Melanocyte of skin (primary cell): ENCODE results near the gene GPBP1L1. TPM values are rescaled to one million over a fixed set of nuclear protein-coding genes. Genes with fewer than 3 reads are reported as not detected.

Experiments used
- small RNA-seq, 2 donors: library from RNA; depleted of rRNA; stranded (forward); fragments of <200 nt; gene quantifications; one replicate each; pipeline ENCODE3, GENCODE V24; 2012
- total RNA-seq, 2 donors: library from RNA; depleted of rRNA; stranded (reverse); fragments of >200 nt; gene quantifications; 2 replicates each; pipeline ENCODE4 v1.2.3, GENCODE V29; 2012

Gene GPBP1L1, protein sequence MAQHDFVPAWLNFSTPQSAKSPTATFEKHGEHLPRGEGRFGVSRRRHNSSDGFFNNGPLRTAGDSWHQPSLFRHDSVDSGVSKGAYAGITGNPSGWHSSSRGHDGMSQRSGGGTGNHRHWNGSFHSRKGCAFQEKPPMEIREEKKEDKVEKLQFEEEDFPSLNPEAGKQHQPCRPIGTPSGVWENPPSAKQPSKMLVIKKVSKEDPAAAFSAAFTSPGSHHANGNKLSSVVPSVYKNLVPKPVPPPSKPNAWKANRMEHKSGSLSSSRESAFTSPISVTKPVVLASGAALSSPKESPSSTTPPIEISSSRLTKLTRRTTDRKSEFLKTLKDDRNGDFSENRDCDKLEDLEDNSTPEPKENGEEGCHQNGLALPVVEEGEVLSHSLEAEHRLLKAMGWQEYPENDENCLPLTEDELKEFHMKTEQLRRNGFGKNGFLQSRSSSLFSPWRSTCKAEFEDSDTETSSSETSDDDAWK
- 10 to 100 TPM; 84.3 to 91.2 TPM for total RNA-seq

DNA sequence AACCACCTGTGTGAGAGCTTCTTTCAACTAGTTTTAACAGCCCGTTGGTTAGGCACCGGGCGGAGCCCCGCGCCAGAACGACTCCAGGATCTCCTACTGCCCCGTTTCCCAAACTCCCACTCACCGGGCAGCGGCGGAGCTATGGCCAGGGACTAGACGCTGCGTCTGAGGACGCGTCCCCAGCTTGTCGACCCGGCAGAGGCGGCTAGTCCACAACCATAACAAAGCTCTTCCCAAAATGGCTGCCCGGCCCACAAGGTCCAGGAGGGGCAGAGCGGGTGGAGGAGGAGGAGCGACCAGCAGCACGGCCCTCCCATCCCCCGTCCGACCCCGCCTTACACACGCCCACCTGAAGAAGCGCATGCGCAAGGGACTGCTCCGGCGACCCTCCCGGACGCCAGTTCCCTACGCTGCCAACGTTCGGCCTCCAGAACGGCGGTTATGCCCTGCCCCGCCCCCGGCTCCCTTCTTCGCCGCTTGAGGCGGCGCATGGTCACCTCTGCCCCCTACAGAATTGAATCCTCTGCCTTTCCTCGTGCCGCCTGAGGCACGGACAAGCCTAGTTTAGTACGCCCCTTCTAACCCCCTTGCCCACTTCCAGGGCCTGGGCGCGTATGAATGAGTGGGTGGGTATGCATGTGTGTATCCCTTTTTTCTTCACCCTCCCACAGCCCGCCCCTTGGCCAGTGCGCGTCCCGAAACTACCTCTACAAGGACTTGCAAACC is at the start of gene GPBP1L1:
TSS of gene GPBP1L1 (minus strand) at position 246 of the 726 bp plus-strand sequence. CDS start 27,446 bp downstream, outside the sequence.

DNA sequence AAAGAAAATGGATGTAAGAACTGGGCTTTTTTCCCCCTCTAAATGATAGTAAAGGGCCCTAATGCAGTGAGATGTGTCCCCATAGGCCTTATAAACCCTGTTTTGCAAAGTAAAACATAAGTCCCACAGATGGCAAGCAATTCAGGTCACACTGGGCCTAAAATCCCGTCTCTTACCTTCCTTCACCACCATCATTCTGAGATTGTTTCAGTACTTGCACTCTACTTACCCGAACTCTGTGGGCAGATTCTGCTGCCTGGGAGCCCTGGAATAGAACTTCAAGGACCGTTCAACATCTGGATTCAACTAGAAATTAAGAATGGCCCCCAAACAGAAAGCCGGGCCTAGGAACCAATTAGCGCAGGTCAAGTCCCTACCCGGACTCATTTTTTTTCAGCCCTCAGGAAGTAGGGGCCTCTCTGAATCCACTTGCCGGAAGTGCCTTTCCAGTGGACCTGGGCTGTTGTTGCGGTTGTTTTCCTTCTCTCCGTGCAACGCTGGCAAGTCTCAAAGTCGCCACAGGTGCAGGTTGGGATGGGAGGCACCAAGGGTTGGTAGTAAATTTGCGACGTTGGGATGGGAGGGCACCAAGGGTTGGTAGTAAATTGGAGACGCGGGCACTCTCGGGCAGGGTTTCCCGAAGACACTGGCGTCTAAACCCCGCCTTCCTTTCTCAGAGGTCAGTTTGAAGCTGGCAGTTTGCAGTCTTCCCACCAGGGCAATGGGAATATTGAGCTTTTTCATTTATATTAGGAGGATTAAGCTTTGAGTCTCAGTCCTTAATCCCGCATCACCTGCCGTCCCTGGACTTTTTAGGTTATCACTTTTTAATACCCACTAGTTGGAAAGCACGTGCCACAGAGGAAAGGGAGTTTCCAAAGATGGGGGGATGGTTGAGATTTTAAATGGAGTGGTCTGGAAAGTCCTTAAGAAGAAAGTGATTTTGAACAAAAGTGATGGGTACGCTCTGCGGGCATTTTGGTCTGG is 1.7 kb upstream of the GPBP1L1 start, which contains the start of gene TMEM69:
TSS of gene TMEM69 (plus strand) at position 428 of the 987 bp plus-strand sequence. CDS start 2,888 bp downstream, outside the sequence.

DNA sequence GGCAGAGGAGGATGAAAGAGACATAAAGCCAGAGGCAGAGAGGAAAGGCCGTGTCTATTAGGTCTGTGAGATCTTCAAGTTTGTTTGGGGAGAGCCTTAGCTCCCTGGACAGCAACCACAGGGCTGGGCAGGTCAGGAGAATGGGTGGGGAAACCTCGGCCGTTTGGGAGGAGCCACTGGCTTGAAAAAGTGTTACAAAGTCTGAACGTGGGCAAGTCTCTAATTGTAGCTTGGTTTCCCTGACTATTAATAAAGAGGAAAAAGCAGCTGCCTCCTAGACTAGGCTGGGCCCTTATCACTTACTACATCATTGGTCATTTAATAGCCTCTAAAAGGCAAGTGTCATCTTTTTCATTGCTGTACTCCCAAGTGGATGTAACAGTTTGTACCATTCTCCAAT is 62.4 kb downstream of the GPBP1L1 start, which contains the start of gene CCDC17:
TSS of gene CCDC17 (minus strand) at position 83 of the 400 bp plus-strand sequence. CDS start 145 bp downstream, outside the sequence.

DNA sequence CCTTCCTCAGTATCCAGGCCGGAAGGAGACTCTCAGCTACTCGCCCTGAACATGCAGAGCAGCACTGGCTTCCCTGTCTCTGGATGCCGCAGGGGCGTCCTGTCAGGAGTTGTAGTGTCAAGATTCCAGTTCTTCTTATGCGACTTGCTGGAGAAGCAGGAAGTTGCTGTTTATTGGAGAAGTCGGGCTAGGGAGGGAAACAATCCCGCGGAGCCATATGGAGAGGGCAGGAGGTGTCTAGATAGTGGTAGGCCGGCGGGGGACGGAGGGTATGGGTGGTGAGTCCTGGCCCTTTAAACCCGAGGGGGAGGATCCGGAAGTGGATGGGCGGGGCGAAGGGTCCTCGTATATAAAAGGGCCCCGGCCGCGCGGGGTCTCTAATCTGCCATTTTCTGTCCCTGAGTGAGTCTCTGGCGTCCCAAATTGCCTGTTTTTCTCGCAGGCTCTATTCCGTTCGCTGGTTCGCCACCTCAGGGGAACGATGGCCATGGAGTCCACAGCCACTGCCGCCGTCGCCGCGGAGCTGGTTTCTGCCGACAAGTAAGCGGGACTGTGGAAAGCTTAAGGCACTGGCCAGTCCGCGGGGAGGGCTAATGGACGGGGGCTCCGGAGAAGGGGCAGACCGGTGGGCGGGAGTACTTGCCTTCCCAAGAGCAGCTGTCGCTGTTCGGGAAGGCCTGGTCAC is 102.5 kb downstream of the GPBP1L1 start, which contains the start of gene NASP:
TSS of gene NASP (plus strand) at position 376 of the 685 bp plus-strand sequence. CDS start at position 482, 106 bp downstream.

Small RNA genes lying within 50 kb of the gene (small RNA-seq; reads per million reads assigned to genes)
- gene AL355480.1 (0 reads per million in 2 donors), gene AL355480.2 (0 reads per million in 2 donors), gene AL355480.3 (0 reads per million in 2 donors), gene AL355480.4 (0 reads per million in 2 donors)

Other genes starting within 250 kb of the GPBP1L1 start
- 10 to 100 TPM; 17.0 to 18.2 TPM for gene TESK2, start 195.4 kb downstream of the GPBP1L1 start, total RNA-seq
- gene CCDC163, start 186.5 kb downstream of the GPBP1L1 start, total RNA-seq = 1 to 10 TPM; 1.7 to 2.3 TPM
- gene MMACHC, start 186.2 kb downstream of the GPBP1L1 start, total RNA-seq = 10 to 100 TPM; 15.8 to 18.3 TPM
- gene PRDX1, start 164.6 kb downstream of the GPBP1L1 start, total RNA-seq = 100 to 1,000 TPM; 225 to 535 TPM
- gene AKR1A1, start 135.7 kb downstream of the GPBP1L1 start, total RNA-seq = 100 to 1,000 TPM in 1 of 2 donors, 10 to 100 TPM in 1; 52.3 to 103 TPM
- 10 to 100 TPM; 31.0 to 84.9 TPM for gene NASP, start 102.5 kb downstream of the GPBP1L1 start, total RNA-seq
- gene CCDC17, start 62.5 kb downstream of the GPBP1L1 start, total RNA-seq = under 1 TPM; 0.69 to 1.00 TPM
- 10 to 100 TPM; 15.5 to 19.6 TPM for gene TMEM69, start 1.6 kb upstream of the GPBP1L1 start, total RNA-seq
- 1 to 10 TPM; 4.3 to 8.6 TPM for gene IPP, start 64.1 kb upstream of the GPBP1L1 start, total RNA-seq
- gene MAST2, start 117.1 kb upstream of the GPBP1L1 start, total RNA-seq = 10 to 100 TPM; 23.1 to 25.6 TPM